GM18526 (cell line): ENCODE results near the gene DGKK.

Experiments
- POLR2A ChIP-seq: IDR thresholded peaks from 3 replicates; pipeline ENCODE4 v1.6.1; 2011; ENCODE audit not compliant: insufficient read length; ENCODE audit errors: extremely low read depth

DGKK gene

DNA sequence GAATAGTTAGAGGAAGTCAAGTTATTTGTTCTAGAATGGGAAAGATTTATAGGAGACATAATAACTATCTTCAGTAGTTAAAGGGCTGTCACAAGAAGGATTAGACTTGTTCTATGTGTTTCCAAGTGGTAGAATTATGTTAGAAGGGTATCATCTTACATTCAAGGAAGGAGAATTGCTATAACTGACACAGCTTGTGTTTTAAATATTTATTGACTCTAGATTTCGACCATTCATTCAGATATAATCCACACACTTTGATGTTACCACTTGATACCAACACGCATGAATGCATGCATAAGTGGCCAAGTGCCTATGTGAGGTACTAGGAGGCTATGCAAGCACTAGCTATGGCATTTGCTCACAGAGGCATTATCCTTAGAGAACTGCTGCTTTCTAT, 143.4 kb downstream of the DGKK start:
- TF ChIP-seq POLR2A: no peak
